ENCODE data around the gene HMG20A. TPM values are rescaled to one million over a fixed set of nuclear protein-coding genes. Genes with fewer than 3 reads are reported as not detected.

HMG20A gene
- total and polyA plus RNA-seq, 2 of the 13 experiments (the other 11 are each of a cell fraction or from before 2014, with no cell fraction given), result 28.0 to 35.2 TPM

- DNase-seq (ENCODE audit: low spot score) (no peak), FAIRE-seq (no peak), ATAC-seq (no peak)
- H3K4me3 ChIP-seq (replicated peaks in 1 of 3; ENCODE audit: insufficient read depth in 1 of 3, low read depth in 2 of 3, low read length in 3 of 3), result no peak overlapping the region
- intact Hi-C loops (cut with micrococcal nuclease; ENCODE audit: unreplicated experiment) (no loop called here), in situ Hi-C loops (cut with HindIII; ENCODE audit: extremely low pct_ligation_motif_present, low pct_unique_long_range_greater_than_20kb) (no loop called here)
- H3K9ac ChIP-seq (ENCODE audit: insufficient read depth, low read depth, low read length), result no peak overlapping the region
- POLR2A ChIA-PET, result no interaction called here
- H3K9me3 ChIP-seq (ENCODE audit: low read length), result no peaks in the 10 kb centered on the region
- CTCF ChIA-PET (ENCODE audit: low intra/inter-chr PET ratio, low total read pairs), result no interaction called here
- H3K4me2 ChIP-seq (ENCODE audit: low read depth, low read length), result no peak overlapping the region
- peaks cover under 1% of the 10 kb centered on the region; the same call in 1 of the 2 replicates for H3K4me1 ChIP-seq (ENCODE audit: insufficient read depth, low read length)
- H2AFZ ChIP-seq (ENCODE audit: low read length), result no peak overlapping the region
- no peaks in the 10 kb centered on the region for H4K20me1 ChIP-seq (ENCODE audit: insufficient read depth, low read length)
- H3K27me3 ChIP-seq (ENCODE audit: control insufficient read depth in 1 of 2, insufficient read depth in 2 of 2, low read length in 2 of 2), result no peaks in the 10 kb centered on the region
- no peak overlapping the region for H3K27ac ChIP-seq (ENCODE audit: extremely low read length, insufficient read depth, low read length)
- 81% methylated on average over 2 of the region's 2 CpGs for WGBS (ENCODE audit: low lambda C conversion rate)
- H3K36me3 ChIP-seq (replicated peaks in 1 of 2; ENCODE audit: control insufficient read depth in 1 of 2, insufficient read depth in 2 of 2, low read length in 2 of 2), result no peaks in the 10 kb centered on the region
- H3K79me2 ChIP-seq (ENCODE audit: insufficient read depth, low read length), result peaks cover 37% of the 10 kb centered on the region
- no TSS peak for BruUV-seq (replicated peaks)
- no peak for TF ChIP-seq ZNF292 (CRISPR knock-in tag; IDR thresholded peaks at IDR 0.05; ENCODE audit: borderline replicate concordance, low read depth)
Measured at GRCh38 chr15:77430652-77431051, 10.0 kb downstream of the HMG20A start.

DNA sequence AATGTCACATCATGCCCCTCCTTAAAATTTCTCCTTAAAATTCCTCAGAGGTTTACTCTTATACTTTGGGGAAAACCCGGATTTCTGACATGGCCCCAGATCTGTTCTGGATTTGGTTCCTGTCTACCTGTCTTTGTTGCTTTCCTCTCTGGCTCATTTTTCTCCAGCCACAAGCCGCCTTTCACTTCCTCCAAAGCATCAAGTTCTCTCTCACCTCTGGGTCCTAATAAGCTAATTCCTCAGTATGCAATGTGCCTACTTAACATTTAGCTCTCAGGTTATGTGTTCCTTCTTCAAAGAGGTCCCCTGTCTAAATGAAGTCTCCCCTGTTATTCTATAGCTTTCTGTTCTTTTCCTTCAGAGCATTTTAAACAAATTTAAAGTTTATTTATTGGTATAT, 16.1 kb downstream of the HMG20A start:
- BruUV-seq (replicated peaks), result no TSS peak
- intact Hi-C loops (cut with micrococcal nuclease; ENCODE audit: unreplicated experiment), result no loop called here
- no peak for FAIRE-seq
- Histone ChIP-seq H3K9me3 (ENCODE audit: low read length) (no peaks in the 10 kb centered on the region), H3K9ac (ENCODE audit: insufficient read depth, low read depth, low read length) (no peak overlapping the region), H3K4me2 (ENCODE audit: low read depth, low read length) (no peak overlapping the region), H3K27me3 (ENCODE audit: control insufficient read depth in 1 of 2, insufficient read depth in 2 of 2, low read length in 2 of 2) (no peaks in the 10 kb centered on the region), H4K20me1 (ENCODE audit: insufficient read depth, low read length) (no peaks in the 10 kb centered on the region), H2AFZ (ENCODE audit: low read length) (no peak overlapping the region), H3K79me2 (ENCODE audit: insufficient read depth, low read length) (peaks cover 16% of the 10 kb centered on the region), H3K36me3 (replicated peaks in 1 of 2; ENCODE audit: control insufficient read depth in 1 of 2, insufficient read depth in 2 of 2, low read length in 2 of 2) (no peaks in the 10 kb centered on the region), H3K27ac (ENCODE audit: extremely low read length, insufficient read depth, low read length) (no peak overlapping the region), H3K4me1 (ENCODE audit: insufficient read depth, low read length) (no peaks in the 10 kb centered on the region), H3K4me3 (replicated peaks in 1 of 3; ENCODE audit: insufficient read depth in 1 of 3, low read depth in 2 of 3, low read length in 3 of 3) (no peak overlapping the region)
- WGBS (ENCODE audit: low lambda C conversion rate), result 100% methylated on average over 2 of the region's 2 CpGs
- ChIA-PET POLR2A (interaction anchor here (1.0 kb wide), 1 partner anchor 17 kb away, joined by 4 read pairs; the partner anchor contains the start of gene PEAK1), CTCF (ENCODE audit: low intra/inter-chr PET ratio, low total read pairs) (no interaction called here)
- TF ChIP-seq ZNF839 (CRISPR knock-in tag; IDR thresholded peaks at IDR 0.05; ENCODE audit: borderline replicate concordance) (no peak), PHF20 (CRISPR knock-in tag; IDR thresholded peaks at IDR 0.05) (no peak), CSRNP2 (CRISPR knock-in tag; conservative IDR thresholded peaks at IDR 0.05; ENCODE audit: low read depth) (no peak), ZNF235 (CRISPR knock-in tag; IDR thresholded peaks at IDR 0.05; ENCODE audit: borderline replicate concordance) (no peak), ZSCAN25 (CRISPR knock-in tag; IDR thresholded peaks at IDR 0.05) (no peak)
- TF ChIP-seq, protein P1, sequence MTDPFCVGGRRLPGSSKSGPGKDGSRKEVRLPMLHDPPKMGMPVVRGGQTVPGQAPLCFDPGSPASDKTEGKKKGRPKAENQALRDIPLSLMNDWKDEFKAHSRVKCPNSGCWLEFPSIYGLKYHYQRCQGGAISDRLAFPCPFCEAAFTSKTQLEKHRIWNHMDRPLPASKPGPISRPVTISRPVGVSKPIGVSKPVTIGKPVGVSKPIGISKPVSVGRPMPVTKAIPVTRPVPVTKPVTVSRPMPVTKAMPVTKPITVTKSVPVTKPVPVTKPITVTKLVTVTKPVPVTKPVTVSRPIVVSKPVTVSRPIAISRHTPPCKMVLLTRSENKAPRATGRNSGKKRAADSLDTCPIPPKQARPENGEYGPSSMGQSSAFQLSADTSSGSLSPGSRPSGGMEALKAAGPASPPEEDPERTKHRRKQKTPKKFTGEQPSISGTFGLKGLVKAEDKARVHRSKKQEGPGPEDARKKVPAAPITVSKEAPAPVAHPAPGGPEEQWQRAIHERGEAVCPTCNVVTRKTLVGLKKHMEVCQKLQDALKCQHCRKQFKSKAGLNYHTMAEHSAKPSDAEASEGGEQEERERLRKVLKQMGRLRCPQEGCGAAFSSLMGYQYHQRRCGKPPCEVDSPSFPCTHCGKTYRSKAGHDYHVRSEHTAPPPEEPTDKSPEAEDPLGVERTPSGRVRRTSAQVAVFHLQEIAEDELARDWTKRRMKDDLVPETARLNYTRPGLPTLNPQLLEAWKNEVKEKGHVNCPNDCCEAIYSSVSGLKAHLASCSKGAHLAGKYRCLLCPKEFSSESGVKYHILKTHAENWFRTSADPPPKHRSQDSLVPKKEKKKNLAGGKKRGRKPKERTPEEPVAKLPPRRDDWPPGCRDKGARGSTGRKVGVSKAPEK (CRISPR knock-in tag; IDR thresholded peaks at IDR 0.05; ENCODE audit: borderline replicate concordance), result no peak
- in situ Hi-C loops (cut with HindIII; ENCODE audit: extremely low pct_ligation_motif_present, low pct_unique_long_range_greater_than_20kb), result no loop called here
- no peak for DNase-seq (ENCODE audit: low spot score)
- no peak for ATAC-seq

Data from HepG2 (cell line).